HG03175 (cell line): ENCODE measurements around the gene NF1.
"Not testable (repeated sequence)": the region's sequence is repeated elsewhere in the genome, so short reads cannot be mapped to it uniquely, and the experiment has no call there.

Source experiments
- ATAC-seq: cut with Tn5 transposase; IDR thresholded peaks from one replicate; pipeline ENCODE4 v1.9.1; 2021; ENCODE audit warnings: mild to moderate bottlenecking, moderate library complexity; ENCODE audit not compliant: unreplicated experiment

Gene NF1

DNA sequence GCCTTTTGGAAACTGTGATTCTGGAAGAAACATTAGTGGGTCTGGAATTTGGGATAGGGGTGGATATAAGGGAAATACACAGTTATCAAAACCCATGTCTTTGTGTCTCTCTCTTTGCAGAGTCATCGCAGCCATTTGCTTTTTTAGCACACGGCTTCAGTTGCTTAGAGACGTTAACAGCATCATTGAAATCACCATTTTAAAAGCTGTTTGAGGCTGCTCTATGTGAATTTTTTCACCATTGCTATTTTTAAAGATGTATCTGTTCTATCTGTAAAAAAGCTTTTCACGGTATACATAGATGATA is 155.0 kb downstream of the NF1 start:
- ATAC-seq = no peak

DNA sequence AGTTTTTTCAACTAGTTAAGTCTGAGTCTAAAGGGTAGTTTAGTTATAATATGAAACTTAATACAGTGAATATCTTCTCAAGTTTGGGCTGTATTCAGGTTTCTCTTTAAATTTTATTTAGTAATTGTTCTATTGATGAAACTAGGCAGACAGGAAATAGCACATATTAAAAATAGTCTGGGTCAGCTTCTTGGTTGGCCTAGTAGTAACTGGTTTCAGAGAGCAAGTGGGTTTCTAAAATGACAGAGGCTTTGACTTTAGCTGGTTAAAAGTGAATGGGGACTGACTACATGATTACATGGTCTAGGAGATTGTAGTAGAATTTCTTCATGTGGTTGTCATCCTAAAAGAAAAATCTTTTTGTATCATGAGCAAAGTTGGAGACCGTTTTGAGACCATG is 155.5 kb downstream of the NF1 start:
- no peak for ATAC-seq

DNA sequence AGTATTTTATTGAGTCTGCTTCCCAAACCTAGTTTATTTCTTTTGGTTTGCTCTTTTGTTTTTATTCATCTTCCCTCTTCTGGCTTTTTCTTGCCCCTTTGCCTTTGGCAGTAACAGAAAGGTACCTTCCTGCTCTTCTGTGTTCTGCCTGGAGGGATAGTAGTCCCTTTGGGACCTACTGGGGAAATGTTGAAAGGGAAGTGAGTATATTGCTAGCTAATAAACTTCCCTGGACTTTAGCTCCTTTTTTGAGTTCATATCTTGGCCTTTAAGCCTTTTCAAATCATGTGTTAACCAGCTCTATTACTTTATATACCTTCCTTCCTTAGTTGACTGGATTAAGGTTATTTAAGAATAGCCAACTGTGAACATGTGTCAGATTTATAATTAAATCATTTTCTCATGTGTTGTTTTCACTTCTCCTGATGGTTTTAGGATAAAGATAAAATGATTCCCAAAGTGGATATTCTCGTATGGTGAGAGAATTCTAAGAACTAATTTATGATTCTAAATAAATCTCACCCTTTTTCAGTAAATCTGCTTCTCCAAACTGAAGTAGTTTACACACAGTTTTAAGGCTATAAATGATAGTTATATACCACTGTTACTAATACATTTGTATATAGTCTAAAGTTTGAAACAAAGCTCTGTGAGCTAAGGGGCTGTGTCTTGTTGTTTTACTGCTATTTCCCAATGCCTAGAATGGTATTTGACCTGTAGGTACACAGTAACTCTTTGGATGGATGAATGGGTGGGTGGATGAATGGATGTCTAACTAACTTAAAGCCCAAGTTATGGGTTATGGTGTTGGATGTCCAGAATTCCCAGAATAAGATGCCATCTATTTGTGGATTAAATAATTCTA is 156.6 kb downstream of the NF1 start:
- ATAC-seq = no peak

DNA sequence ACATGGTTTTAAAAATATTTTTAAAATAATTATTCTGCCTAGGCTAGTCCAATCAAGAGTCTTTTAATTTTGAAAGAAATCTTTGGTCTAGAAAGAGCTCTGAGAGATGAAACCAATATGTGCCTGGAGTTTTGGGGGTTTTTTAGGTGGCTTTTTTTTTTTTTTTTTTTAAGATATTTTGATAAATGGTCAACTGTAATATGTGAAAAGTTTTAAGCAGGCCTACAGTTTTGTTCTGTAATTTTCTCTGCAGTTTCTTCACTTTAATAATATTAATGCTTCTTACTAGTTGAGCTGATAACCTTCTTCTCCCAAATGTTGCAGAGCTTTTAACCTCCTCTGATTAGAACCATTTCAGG is 157.2 kb downstream of the NF1 start:
- ATAC-seq = no peak

DNA sequence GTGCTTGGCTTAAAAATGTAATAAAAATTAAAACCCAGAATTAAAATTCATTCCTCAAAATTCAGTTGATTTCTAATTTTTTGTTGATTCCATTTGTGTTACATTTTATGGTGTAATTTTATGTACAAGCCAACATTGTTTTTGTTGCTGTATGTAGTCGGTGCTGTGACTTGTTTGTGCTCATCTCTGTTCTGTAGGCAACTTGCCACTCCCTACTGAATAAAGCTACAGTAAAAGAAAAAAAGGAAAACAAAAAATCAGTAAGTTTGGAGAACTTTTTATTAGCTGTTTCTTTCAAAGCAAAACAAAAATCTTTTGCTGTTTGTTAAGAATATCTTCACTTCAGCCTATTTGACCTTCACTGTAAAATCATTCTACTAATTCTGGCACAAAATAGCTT is 158.0 kb downstream of the NF1 start:
- no peak for ATAC-seq

DNA sequence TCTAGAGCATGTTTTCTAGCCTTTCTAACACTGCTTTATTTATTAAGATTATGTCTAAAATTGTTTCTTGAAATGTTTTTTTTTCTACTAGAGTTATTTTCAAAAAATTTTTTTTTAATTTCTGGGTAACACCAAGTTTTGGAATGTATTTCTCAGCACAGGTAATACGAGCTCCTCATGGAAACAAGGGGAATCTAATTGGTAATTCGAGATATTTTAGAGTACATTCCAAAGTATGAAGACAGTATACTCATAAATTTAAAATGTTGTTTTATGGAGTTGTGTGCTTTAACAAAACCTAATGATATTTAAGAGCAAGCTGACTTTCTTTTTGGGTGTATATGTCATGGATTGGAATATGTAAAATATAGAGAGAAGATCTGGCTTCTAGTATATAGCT is 159.9 kb downstream of the NF1 start:
- no peak for ATAC-seq

DNA sequence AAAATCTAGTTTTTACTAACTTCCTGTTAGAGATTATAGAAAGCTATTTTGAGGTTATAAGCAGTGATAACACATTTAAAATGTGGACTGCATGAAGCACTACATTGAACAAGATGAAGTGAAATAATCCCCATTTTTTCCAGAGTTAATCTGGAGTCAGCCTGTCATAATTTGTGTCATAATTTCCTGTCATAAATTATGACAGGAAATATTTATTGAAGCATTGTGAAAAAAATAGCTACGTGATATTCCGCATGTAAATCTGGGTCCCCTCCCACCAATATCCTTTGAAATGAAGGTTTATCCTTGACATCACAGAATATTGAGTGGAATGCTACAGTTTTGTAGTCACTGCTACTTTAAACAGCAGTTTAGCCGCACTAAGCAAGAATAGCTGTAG is 162.2 kb downstream of the NF1 start:
- ATAC-seq = no peak

DNA sequence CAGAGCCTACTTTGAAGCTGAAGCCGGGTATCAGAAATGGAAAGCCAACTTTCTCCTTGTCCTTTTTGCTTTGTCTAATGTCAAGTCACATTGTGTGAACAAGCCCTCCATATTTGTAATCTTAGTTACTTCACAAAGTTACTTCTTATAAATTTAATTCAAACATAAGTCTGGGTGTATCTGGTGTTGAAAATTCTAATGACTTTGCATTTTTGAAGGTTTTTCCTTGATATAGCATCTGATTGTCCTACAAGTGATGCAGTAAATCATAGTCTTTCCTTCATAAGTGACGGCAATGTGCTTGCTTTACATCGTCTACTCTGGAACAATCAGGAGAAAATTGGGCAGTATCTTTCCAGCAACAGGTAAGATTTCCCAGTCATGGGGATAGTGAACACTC is 165.4 kb downstream of the NF1 start:
- ATAC-seq = no peak

DNA sequence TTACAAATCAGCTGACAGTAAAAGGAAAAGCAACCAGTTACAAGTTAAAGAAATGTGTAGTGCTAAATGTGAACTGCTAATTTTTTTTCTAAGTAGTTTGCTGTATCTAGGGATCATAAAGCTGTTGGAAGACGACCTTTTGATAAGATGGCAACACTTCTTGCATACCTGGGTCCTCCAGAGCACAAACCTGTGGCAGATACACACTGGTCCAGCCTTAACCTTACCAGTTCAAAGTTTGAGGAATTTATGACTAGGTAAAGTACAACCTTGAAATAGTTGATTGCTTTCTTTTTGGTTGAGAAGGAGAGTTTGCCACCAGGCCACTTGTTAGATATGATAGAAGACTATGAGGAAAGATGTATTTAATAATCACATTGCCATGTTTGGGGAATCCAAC is 166.8 kb downstream of the NF1 start:
- no peak for ATAC-seq

DNA sequence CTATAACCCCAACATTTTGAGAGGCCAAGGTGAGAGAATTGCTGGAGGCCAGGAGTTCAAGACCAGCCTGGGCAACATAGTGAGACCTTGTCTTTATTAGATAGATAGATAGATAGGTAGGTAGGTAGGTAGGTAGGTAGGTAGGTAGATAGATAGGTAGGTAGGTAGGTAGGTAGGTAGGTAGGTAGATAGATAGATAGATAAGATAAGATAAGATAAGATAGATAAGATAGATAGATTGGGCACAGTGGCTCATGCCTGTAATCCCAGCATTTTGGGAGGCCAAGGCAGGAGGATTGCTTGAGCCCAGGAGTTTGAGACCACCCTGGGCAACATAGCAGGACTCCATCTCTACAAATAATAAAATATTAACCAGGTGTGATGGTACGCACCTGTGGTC is 168.1 kb downstream of the NF1 start:
- ATAC-seq = not testable (repeated sequence)

DNA sequence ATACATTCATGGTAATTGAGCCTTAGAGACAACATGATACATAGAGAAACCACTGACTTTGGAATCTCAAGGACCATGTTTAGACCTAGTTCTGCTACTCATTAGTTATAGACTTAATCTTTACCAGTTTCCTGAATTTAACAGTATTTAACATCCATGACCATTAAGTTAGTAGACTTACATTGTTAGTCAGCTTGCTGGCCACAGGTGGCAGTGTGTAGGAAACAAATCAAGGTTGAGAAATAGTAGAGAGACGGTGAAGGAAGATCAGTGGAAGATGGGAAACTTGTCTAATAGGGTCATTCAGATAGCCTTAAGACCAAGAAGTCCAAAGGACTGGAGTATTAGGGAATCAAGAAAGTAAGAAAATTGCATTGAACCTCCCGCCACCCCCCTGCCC is 171.3 kb downstream of the NF1 start:
- no peak for ATAC-seq

DNA sequence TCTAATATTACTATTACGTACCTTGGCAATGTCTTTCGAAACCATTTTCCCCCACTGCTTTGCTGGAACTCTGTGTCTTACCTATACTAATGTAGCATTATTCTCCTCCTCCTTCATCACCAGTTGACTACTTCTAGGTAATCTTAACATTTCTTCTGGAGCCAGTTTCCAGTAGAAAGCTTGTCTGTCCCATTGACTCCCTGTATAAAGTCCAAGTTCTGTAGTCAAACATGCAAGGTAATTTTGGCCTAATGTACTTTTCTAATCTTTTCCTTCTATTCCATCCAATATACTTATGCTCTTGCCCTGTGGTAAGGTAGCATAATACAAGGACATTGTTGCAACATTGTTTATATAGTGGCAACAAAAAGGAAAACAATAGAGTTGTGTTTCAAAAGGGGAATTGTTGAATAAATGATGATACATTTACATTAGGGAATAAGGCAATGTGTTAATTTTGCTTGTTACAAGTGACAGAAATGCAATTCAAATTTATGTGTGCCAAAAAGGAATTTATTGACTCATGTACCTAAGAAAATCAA is 174.3 kb downstream of the NF1 start:
- ATAC-seq = no peak

DNA sequence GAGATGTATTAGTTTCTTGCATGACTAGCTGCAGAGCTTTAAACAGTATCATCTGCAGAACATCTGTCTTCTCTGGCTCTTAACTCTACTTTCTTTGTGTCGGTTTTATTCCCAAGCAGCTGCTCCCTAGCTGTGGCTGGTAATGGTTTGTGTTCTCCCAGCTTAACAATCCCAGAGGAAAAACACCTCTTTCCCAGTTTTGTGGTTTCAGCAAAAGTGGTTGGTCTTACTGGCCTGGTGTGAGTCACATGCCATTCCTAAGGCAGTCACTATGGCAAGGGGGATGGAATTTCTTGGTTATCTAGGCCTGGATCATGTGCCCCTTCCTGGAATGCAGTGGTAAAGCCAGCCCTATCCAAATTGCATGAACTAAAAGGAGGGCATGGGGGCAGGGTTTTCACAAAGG is 174.8 kb downstream of the NF1 start:
- no peak for ATAC-seq

DNA sequence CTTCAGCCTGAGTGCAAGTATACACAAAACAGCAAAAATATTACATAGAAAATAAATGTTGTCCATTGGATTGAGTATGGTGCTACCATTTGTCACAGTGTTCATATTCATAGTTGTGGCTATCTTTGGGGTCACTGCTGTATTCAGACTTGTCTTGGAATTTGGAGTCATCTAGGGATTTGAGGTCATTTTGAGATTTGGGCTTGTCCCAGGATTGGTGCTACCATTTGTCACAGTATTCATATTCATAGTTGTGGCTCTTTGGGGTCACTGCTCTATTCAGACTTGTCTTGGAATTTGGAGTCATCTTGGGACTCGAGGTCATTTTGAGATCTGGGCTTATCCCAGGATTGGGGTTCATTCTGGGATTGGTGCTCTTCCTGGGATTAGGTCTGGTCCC is 177.5 kb downstream of the NF1 start:
- no peak for ATAC-seq

DNA sequence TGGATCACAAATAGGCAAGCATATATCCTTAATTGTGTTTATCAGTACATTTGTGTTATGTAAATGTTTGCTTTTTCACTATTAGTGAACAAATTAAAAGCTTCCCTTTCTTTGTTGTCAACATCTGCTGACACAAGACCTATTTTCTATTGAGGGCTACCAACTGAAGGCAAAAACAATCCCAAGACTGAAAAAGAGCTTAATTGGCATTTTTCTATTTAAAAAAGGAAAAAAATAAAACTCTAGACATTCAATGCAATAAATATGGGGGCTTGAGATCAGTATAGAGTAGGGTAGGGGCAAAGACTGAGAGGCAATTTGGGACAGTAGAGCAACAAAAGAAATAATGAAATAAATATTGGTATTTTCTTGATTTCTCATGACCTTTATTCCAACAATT is 178.0 kb downstream of the NF1 start:
- ATAC-seq = no peak

DNA sequence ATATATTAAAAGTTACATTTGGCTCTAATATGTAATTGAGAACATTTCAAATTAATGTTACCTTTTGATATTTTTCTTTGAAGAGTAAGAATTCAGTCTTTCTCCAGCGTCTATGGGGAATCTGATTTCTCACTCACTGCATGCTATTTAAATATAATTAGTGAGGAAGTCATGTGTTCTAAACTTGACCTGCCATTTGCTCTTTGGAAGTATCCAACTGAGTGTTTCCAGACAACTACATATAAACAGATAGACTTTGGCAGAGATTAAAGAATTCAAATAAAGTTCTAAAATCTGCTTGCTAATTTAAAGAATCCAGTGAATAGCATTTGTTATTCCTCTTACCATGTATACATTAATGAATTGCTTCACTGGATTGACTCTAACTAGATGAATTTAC is 178.7 kb downstream of the NF1 start:
- ATAC-seq = no peak

DNA sequence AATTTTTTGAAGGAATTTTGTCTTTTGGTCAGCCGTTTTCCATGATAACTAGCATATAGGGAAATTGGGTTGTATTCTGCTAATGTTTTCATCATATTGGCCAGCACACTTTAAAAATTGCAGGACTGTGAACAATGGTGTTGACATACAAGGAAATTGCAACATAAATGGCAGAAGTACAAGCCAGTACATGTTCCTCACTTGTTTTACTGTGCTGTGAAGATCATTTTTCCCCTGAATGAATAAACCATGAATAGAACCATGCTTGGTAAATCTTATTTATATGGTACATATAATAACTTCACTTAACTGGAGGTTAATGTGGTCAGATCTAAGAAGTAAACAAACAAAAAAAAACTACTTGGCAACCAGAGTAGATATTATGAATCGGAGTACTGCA is 179.5 kb downstream of the NF1 start:
- no peak for ATAC-seq

DNA sequence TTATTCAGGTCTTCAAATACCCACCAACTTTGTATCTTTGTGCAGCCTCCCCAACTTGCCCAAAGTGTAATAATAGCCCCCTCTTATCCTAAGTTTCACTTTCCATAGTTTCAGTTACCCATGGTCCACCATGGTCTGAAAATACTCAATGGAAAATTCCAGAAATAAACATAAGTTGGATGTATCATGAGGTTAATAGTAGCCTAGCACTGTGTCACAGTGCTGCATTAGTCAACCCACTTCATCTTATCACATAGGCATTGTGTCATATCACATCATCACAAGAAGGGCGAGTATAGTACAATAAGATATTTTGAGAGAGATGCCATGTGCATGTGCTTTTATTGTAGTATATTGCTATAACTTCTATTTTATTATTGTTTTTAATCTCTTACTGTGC is 180.3 kb downstream of the NF1 start:
- no peak for ATAC-seq

DNA sequence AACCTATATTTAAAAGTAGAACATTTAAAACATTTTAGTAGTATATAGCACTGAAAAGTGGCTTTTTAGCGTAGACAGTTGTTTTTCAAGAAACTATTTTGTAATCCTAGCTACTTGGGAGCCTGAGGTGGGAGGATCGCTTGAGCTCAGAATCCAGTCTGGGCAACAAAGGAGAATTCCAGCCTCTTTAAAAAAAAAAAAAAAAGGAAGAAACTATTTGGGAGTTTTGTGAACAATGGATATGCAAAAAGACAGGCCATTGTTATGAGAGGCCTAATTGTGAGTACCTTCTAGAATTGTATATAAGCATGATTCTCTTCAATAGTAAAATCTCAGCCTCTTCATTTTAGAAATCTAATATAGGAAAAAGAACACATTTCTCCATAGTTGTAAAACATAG is 184.6 kb downstream of the NF1 start:
- ATAC-seq = no peak

DNA sequence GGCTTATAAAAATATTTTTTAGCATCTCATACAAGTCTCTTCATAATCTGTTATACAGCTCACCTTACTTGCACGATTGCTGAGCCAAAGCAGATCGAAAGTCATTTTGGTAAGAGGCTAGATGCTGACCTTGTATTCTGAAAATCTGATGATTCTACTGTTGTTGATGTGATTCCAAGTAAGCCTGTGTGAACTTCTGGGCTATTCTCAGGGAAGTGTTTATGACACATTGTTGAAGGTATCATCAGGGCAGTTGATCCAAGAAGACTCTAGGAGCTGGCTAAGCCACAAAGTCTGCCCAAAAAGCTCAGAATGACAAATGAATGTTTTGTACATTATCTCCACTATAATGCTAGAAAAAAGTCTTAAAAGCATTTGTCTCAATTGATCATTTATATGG is 186.3 kb downstream of the NF1 start:
- ATAC-seq = no peak

DNA sequence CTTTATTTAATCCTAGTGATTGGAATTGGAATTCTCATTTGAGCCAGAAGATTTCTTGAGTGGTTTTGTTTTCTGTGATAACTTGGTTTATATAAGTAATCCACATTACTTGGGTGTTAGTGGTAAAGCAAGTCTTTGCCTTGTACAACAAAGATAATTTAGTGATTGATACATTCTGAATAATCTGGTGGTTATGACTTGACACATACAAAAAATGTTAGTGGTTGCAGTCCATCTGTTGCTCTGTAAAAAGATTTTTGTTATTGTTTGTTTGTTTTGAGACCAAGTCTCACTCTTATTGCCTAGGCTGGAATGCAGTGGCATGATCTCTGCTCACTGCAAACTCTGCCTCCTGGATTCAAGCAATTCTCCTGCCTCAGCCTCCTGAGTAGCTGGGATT is 189.1 kb downstream of the NF1 start:
- ATAC-seq = no peak

DNA sequence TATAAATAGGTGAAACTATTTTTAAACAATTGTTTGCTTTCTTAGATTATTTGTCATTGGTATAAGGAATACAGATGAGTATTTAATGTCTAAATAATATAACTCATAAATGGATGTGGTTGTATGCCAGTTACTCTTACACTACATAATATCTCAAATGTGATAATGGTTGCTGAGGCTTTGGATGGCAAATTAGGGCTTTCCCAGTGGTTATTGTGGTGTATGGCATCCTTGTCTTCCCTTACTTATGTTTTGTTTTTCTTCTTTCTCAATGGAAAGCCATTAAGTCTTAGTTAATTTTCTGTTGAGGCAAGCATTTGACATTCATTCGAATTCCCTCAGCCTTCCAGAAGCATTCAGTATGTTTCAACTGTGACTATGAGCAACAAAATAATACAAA is 191.8 kb downstream of the NF1 start:
- ATAC-seq = no peak

DNA sequence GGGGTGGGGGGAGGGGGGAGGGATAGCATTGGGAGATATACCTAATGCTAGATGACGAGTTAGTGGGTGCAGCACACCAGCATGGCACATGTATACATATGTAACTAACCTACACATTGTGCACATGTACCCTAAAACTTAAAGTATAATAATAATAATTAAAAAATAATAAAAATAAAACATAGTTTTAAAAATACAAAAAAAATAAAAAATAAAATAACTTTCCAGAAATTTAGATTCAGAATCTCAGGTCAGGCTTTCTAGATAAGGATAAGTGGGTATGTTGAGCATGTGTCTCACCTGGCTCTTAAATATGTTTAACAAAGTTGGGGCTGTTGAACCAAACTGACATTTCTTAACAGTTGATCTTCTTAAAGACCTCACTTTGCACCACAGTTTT is 193.2 kb downstream of the NF1 start:
- ATAC-seq = not testable (repeated sequence)
